Bone marrow (tissue), 2 donors: ENCODE results near the gene DIPK1B.

Experiments
- DNase-seq, 2 donors: peaks; one replicate each; lab custom pipeline; 2025; lab: John Stamatoyannopoulos, UW

DIPK1B gene

DNA sequence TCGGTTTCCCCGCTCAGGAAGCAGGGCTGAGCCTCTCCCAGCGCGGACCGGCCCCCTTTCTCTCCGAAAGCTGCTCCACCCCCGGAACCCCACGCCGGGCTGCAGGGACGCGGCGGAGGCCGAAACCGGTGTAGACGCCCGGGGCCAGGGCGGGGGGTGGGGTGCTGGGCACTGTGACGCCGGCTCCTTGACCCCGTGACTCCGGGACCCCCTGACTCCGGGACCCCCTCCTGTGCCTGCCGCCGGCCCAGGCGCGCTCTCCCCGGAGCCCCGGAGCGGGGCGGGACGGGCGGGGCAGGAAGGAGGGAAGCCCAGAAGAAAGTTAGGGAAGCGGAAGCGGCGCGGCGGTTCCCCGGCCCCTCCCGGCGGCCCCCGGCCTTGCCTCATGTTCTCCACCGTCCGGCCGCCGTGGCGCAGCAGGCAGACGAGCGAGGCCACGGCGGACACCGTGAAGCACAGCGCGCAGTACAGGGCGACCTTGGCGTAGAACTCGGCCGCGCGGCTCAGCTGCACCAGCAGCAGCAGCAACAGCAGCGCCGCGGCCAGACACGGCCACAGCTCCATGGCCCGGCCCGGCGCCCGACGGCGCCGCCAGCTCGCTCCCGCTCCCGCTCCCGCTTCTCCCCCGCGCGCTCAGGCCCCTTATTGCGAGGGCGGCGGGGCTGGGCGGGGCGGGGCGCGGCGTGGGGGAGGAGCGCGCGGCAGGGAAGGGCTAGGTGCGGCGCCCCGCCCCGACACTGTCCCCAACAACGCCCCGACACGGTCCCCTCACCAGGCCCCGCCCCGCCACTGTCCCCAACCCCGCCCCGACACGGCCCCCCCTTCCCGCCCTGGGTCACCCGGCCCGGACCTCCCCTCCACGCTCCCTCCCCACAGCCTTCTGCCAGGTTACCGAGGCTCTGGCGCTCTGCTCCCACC, 25.3 kb upstream of the DIPK1B start, which contains the start of gene AGPAT2:
Gene AGPAT2 (minus strand): TSS at position 664 of the 918 bp plus-strand sequence. CDS start 100 bp downstream, at position 564.
- peak; percentile 36 to 70 for DNase-seq

DNA sequence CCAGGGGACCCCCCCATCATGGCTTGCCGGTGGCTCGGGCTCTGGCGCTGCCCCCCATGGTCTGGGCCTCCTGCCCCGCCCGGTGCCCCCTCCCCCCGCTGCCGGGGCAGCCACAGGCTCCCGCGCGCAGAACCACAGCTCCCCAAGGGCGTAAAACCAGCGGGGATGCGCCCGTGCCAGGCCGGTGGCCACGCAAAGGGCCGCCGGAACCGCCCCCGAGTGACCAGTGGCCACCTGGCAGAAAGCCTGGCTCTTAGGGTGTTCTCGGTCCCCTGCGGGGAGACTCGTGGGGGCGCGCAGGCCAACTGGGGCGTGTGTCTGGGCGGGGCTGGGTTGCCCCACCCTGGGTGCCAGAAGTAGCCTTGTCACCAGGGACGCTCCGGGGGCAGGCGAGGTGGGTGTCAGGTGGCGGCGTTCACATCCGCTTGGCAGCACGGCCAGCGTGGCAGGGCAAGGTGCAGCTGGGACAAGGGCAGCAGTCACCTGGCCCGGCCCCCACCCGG, 24.6 kb upstream of the DIPK1B start:
- DNase-seq = no peak

DNA sequence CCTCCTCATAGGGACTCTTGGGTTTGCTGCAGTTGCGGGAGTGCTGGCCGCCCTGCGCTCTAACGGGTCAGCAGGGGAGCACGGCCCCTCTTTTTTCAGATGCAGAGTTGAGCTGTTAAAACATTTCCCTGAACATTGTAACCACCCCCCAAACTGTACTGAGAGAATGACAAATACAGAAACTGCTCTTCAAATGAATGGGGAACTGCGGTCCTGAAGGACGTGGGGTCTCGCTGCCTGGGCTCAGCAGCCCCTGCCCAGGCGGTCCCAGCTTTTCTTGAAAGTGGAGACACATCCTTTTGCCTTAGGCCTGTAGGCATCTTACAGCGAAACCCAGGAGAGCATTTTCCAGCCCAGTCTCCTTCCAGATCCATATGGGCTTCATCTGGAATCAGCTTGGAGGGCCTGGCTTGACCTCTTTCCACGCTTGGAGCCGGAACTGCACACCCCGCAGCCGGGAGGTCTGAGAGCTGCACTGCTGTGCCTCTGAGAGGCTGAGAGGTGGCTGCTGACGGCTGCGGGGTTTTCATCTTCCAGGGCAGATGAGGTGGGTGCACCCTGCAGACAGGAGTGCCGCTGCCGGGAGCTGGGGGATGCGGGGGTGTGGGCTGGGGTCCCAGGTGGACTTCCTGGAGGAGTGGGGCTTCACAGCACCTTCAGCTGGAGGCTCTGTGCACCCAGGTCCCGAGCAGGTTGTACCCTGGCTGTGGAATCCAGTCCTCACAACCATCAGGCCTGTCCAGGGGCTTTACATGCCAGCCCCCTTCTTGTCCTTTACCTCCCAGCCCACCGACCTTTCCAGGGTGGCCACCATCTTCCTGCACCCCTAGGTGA, 23.9 kb upstream of the DIPK1B start:
- DNase-seq = no peak

DNA sequence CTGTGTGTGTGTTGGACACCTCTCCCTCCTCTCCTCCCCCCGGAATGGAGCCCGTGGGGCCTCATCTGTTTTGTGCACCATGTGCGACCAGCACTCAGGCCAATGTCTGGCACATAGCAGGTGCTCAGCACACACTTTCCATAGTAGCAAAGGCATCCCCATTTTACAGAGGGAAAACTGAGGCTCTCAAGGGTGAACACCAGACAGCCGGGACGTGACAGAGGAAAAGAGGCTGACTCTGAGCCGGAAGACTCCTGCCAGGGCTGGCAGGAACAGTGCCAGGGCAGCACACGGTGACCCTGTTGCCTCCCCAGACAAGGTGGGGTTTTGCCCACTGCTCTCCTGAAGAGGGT, 23.3 kb upstream of the DIPK1B start:
- DNase-seq = no peak

DNA sequence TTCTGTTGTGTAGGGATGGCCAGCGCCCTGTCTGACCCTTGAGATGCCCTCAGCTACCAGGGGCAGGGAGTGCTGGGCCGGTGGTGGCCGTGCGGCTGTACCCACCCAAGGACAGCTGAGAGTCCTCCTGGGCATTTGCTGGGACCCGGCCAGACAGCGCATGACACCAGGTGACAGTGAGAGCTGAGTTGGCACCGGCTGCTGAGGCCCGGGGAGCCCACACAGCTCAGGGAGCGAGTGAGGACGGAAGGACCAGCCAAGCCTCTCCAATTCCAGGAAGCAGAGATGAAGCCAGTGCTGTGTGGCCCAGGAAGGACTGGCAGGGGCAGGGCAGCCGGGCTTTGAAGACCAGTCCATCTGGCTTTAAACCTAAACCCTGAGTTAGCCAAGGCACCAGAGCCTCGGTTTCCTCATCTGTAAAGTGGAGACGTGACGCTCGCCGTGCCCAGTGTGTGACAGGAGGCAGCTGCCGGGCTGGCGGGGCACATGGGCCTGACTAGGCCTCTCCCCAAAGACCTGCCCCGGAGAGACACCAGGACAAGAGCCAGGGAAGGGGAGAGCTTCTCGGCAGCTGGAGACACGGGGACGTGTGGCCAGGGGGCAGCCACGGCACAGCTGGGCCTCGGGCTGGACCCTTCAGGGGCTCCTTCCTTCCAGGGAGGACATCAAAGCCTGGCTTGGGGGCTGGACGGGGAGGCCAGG, 22.1 kb upstream of the DIPK1B start:
- no peak for DNase-seq

DNA sequence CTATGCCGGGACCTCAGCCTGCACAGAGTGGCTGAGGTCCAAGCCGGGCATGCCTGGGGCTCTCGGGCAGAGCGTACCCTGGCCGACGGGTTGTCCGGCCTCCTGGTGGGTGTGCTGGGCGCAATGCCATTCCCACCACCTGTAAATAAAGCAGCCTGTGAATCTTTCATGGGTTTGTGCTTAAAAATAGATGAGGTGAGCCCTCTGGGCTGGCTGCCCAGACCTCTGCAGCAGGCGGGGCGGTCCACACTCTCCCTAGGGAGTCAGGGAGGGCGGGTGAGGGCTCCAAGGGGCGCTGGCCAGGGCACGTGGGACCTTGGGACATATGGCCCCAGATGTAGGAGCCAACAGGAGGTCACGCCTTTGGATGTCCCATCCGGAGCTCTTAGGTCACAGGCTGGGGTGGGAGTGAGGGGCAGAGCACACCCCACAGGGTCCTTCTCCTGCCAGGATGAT, 21.5 kb upstream of the DIPK1B start:
- no peak for DNase-seq

DNA sequence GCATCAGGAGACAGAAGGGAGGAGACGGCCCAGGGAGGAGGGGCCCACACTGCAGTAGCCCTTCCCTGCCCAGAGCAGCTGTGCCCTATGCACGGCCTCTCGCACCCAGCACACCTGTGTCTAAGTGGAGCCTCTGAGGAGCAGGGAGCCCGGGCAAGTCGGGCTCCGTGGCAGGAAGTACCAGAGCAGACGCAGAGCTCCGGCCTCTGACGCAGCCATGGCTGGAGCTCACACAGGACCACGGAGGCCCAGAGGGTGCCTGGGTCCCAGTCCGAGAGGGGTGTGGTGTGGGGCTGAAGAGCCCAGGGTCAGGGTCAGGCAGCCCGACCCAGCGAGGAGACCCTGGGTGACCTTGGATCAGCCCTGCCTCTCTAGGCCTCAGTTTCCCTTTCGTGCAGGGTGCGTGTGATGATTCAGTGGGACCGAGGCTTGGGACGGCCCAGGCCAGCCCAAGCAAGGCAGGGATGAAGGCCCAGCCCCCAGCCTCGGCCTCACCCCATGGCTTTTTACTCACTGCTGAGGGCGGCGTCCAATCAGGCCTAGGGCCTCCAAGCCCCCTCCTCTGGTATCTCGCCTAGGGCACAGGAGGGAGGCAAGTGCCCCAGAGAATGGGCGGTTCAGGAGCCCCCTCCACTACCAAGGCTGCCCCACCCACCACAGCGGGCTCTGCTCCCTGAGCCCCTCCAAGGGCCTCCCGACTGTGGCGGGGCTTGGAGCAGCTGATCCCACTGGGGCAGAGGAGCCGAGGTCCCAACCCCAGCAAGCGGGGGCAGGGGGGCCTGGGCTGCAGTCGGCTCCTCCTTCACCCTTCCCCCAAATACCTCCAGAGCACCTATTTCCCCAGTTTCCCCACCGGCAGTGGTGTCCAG, 20.8 kb upstream of the DIPK1B start:
- DNase-seq = no peak

DNA sequence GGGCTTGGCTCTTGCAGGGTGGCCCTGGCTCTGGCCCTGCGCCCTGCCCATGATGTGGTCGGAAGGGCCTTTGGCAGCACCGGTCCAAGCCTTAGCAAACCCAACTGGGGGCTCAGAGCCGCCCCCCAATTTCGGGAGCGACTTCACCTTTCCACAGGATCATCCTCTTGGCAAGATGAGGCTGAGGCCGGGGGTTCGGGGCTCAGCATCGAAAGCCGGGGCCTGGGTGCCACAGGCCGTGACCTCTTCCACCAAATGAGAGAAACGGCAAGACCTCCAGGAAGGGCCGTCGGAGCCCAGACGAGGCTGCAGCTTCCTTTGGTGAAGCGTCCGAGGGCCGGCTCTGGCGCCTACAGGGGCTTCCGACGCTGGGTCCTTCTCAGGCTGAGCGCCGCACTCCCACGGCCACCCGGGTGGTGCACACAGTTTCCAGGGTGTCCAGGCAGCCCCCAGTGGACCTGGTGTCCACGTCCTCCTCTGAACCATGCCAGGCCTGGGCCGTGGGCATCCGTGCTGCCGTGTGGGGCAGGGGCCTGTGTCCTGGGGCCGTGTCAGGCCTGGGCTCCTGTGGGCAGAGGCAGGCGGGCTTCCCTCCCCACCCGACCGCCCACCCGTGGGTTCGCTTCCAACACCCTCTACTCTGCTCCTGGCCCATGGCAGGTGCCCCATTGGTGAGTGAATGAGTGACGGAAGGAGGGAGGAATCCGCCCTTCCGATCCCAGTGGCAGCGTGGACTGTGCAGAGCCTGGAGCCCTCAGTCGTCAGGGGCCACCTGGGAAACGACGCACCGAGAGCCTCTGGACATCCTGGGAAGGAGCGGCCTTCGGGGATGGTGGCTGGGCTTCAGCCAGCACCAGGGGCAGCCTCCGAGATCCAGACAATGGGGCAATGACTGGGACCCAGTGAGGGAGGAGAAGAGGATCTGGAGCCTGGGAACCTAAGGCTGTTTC, 19.9 kb upstream of the DIPK1B start:
- no peak for DNase-seq

DNA sequence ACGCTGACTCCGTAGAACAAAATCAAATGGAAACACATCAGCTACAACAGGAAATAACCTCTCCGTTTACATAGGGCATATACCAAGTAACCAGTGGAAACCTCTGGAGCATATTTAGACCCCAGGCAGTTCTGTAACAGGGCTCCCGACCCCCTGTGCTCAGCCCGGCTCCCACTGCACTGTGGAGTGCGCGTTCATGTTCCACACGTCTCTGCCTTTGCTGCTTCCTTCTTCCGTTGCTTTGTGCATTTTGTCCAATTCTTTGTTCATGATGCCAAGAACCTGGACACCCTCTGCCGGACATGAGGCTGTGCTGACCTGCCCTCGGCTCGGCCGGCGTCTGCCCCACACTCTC, 19.3 kb upstream of the DIPK1B start:
- no peak for DNase-seq

DNA sequence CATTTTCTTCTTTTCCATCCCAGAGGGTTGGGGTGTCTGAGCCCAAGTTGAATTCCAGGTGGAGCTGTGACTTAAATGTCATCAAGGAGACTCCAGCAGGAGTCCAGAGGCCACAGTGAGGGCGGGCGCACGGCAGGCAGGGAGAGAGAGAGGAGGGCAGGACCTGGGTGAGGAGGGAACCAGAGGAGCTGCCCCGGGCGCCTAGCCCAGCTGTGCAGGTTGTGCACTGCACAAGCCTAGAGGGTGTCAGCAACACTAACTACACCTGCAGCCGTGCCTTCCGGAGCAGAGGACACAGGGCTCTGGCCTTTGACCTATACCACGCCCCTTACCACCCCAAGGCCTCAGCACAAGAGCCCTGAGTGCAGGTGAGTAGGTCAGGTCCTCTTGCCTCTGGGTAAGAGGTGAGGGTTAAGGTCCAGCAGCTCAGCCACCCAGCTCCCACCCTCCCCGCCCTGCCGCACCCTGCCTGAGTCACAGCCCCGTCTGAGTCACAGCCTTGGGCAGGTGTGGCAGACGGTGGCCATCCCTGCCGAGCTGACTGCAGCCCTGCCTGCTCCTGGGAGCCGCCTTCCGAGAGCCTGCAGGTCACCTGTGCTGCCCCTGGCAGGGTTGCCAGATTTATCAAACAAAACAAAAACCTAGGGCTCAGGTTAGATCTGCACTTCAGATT, 18.7 kb upstream of the DIPK1B start:
- DNase-seq = no peak

DNA sequence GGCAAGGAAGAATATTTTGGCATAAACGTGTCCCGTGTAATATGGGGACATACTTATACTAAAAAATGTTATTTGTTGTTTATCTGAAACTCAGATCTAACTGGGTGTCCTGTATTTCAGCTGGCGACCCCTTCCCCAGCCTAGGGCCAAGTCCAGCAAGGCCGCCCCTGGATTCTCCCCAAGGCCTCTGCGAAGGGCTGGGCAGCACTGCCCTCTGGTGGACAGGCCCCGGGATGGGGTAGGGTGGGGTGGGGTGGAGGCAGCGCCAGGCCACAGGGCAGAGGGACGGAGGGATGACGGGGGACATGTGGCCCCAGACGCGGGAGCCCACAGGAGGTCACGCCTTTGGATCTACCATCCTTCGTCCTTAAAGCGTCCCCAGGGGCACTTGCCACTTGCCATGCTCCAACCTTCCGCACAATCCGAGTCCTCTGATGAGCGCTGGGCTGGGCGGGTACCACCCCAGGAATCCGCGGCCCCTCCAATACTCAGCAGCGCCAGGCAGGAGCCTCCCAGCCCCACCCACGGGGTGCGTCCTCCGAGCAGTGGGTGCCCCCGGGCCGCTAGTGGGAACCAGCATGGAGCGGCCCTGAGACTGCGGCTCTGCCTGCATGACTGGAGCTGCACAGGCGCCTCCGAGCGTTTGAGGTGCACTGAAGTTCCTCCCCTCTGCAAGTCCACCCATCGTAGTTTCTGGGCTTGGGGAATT, 18.1 kb upstream of the DIPK1B start:
- peak; percentile 13 to 36 for DNase-seq

DNA sequence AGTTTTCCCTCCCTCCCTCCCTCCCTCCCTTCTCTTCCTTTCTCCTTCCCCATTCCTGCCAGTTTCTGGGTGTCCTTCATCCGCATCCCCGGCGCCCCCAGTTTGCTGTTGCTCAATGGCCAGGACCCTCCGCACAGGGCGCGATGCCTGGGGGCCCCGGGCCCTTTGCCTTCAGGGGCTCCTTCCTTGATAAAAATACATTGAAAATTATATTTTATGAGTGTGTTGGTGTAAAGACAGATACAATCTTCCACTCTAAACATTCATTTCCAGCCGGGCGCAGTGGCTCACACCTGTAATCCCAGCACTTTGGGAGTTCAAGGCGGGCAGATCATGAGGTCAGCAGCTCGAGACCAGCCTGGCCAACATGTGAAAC, 17.5 kb upstream of the DIPK1B start:
- DNase-seq = no peak

DNA sequence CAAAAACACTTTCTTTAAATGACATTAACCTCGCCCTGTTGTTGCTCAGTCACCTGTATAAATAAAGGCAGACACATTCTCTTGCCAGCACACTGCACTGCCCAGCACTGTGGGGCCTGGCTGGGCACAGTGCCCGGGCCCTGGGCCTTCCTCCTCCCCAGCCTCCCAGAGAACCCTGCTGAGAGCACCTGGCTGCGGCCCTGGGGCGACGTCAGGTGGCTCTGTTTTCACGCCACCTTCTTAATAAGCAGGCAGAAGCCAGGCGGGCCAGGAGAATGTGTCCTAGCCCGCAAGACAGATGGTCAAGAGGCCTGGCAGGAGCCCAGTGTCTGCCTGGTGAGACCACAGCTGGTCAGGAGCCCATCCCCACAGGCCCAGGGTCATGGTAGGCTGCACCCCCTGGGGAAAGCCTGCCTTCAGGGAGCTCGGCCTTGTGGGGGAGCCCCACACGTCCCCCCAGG, 16.9 kb upstream of the DIPK1B start:
- DNase-seq = no peak

DNA sequence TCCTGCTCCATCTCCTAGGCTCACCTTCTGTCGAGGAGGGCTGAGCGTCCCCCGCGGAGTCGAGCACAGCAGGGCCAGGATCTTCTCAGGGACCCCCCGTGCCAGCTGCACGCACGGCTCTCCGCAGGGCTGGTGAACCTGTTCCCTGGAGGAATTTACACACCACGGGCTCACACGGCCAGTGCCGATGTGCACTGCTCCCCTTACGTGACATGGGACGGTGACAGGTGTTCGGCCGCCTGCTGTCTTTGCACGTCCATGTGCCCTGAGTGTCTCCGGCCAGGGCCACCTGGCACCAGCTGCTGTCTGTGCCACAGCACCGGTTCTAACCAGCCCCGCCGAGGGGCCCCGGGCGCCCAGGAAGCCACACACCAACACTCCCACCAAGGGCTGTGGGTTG, 16.4 kb upstream of the DIPK1B start:
- DNase-seq = no peak

DNA sequence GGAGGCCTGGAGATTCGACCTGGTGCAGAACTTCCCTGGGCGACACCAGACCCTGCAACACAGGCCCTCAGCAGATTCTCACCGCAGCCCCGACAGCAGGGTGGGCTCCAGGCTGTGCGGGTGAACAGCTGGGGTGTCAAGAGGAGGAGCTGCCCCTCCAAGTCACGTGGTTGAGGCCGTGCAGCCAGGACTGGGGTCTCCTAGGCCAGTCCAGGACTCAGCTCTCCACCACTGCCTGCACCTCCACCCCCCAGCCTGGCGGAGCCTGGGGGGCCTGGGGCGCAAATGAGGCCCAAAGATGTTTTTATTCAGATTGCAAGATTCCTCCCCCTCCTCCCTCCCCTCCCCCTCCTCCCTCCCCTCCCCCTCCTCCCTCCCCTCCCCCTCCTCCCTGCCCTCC, 15.9 kb upstream of the DIPK1B start:
- no peak for DNase-seq

DNA sequence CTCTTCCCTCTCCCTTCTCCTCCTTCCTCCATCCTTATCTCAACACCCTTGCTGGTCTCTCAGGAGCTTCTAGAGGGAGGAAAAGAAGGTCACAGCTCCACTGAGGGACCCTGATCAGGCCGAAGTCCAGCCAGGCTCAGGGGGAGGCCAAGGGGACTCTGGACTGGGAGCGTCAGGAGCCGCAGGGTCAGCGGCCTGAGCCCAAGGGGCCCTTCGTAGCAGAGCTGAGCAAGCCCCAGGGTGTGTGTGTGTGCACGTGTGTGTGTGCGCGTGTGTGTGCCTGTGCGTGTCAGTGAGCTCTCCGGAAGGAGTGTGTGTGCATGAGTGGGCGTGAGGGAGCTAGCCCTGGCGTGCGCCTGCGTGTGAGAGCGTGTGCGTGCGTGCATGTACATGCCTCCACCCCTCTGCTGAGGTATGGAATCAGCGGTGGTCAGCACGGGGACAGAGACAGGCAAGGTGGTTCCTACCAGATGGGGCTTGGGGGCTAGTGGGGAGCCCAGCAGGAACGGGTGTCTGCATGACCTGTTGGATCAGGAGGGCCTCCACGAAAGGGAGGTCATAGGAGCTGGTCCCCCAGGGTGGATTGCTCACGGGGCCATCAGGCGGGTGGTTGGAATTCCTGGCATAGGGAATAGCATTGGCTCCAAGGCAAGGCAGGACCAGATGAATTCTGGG, 15.1 kb upstream of the DIPK1B start:
- no peak for DNase-seq

DNA sequence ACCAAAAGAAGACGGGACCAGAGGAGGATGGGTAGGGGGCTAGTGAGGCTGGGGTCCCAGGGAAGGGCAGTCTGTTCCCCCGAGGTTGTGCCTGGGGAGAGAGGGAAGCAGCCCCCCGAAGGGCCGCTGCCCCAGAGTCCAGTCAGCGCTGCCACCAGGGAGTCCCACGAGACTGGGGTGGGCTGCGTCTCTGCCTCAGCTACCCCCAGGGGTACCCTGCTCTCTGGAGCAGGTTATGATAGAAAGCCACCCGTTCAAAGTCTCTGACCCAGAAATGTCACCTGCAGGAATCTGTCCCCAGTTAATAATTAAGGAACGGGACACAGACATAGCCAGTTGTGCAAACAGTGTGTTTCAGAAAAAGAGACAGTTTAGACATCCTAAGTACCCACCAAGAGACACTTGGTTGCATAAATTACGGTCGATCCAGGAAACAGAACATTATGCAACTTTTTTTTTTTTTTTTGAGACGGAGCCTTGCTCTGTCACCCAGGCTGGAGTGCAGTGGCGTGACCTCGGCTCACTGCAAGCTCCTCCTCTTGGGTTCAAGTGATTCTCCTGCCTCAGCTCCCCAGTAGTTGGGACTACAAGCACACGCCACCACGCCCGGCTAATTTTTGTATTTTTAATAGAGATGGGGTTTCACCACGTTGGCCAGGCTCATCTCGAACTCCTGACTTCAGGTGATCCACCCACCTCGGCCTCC, 14.4 kb upstream of the DIPK1B start:
- DNase-seq = peak in 1 of 2 donors; percentile 58
